HEK293T (cell line): ENCODE data around the gene ADD1.

Source experiments
- BHLHE40 ChIP-seq: fragments of 450-650 bp; IDR thresholded peaks from 2 replicates; pipeline ENCODE4 v1.6.1; 2016; ENCODE audit warnings: mild to moderate bottlenecking, moderate library complexity, borderline replicate concordance
- HDGF ChIP-seq: fragments of 450-650 bp; IDR thresholded peaks from 2 replicates; pipeline ENCODE4 v1.6.1; 2017; ENCODE audit warnings: antibody characterized with exemption, borderline replicate concordance
- LEF1 ChIP-seq: fragments of 450-650 bp; IDR thresholded peaks from 2 replicates; pipeline ENCODE4 v1.6.1; 2017; ENCODE audit warnings: mild to moderate bottlenecking, borderline replicate concordance
- TF ChIP-seq, protein P1 (sequence below): fragments of 450-650 bp; IDR thresholded peaks from 2 replicates; pipeline ENCODE4 v1.6.1; 2016

DNA sequence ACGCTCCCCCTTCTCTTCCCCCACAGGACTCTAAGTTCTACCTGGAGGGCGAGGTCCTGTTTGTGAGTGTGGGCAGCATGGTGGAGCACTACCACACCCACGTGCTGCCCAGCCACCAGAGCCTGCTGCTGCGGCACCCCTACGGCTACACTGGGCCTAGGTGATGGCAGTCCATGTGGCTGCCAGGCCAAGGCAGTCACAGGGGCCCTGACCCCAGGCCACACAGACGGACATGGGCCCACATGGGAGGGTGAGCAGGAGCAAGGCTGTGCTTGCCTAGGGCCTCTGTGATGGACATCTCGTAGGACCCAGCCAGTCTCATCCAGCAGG, 10.0 kb upstream of the ADD1 start:
- TF ChIP-seq LEF1 (no peak), BHLHE40 (no peak), HDGF (no peak)
- TF ChIP-seq, protein P1, sequence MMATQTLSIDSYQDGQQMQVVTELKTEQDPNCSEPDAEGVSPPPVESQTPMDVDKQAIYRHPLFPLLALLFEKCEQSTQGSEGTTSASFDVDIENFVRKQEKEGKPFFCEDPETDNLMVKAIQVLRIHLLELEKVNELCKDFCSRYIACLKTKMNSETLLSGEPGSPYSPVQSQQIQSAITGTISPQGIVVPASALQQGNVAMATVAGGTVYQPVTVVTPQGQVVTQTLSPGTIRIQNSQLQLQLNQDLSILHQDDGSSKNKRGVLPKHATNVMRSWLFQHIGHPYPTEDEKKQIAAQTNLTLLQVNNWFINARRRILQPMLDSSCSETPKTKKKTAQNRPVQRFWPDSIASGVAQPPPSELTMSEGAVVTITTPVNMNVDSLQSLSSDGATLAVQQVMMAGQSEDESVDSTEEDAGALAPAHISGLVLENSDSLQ, result no peak
